Raji (cell line): Measurements from ENCODE around the gene ACRBP.

Experiments
- POLR2A ChIP-seq: IDR thresholded peaks from 2 replicates; pipeline ENCODE4 v1.6.1; 2011; ENCODE audit warnings: low read depth, low read length, control low read depth; ENCODE audit not compliant: insufficient read depth

ACRBP gene

DNA sequence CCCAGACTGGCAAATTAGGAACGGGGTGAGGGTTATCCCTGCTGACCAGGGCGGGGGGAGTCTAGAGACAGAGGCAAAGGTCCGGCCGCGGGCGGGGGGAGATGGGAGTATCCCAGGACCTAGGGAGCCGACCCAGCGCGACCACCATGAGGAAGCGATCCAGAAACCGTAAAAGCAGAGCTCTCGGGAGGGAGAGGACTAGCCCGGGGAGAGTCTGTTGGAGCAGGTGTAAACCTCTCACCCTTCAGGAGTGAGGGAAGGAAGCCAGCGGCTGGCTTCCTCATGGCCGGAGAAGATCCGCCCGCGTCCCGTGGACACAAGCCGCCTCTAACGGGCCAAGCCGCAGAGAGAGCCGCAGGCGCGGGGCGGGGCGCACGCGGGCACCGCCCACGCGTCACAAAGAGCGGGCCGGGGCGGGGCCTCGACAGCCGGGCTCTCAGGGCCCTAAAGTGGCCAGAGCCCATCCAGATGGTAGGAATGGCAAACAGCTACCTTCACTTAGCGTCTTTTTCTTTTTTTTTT lies at the start of gene ACRBP:
Gene ACRBP (minus strand): TSS at position 350 of the 522 bp plus-strand sequence. CDS start 66 bp downstream, at position 284.
- TF ChIP-seq POLR2A = peak; percentile 74

DNA sequence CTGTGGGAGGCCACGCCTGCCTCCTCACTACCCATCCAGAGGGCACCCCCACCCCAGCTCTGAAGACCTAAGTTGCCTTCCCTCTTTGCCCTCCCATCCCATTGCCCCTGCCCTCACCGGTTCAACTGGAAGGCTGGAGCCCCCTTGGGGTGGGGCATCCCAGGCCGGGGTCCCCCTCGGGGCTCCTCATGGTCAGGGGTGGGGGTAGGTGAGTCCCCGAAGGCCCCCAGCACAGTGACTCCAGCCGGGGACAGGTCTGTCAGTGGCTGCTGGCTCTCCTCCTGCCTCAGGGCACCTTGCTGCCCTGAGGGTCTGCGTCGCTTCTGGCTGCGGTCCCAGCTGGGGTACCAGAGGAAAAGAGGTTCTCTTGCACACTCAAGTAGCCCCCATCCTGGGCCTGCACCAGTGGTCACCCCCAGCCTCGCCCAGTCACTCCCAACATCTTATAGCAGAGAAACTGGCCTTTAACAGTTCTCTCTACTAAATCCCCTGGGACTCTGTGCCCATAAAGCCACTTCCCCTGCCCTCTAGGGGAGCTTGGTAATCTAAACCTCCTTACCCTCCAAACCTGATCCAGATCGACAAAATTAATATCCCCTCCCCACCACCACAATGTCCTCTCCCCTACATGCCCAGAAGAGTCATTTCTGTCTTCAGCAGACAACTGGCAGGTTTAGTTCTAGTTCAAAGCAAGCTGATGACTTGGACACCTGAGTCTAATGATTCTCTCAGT lies 48.2 kb upstream of the ACRBP start:
- TF ChIP-seq POLR2A = no peak

DNA sequence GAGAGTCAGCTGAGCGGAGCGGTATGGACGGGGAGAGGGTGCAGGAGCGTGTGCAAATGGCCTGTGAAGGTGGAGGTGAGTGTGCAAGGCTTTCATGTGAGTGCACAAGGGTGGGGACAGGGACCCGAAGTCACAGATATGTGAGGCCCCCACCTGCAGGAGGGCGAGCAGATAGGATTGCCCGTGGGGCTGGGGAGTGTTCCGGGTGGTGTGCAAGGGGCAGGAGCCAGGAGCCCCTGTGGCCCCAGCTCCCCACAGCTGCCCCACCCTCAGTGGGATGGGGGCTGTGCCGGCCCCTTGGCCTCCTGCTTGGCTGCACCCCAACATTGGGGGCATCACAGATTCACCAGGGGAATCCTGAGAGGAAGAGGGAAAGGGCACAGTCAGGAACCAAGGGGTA lies 47.5 kb upstream of the ACRBP start:
- TF ChIP-seq POLR2A = peak; percentile 25; the same call in 1 of the 2 replicates

DNA sequence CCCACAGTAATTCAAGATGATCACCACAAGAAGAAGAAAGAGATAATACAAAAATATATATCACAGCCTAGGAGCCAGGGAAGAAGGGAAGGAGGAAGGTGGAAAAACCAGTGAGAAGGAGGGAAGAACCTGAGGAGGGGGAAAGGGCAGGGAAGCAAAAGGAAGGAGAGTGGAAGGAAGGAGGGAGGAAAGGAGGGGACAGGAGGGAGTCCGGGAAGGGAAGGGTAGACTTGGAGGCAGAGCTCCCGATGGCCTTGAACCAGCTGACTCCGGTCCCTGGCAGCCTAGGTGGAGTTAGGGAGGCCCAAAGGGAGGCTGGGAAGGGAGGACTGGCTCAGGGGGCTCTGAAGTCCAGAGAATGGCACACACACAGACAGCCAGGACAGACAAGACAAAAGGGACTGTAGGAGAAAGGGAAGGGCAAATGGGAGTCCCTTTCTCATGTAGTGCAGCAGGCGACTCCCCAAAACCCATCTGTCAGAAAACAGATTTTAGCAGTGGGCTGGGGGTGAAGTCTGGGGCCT lies 46.7 kb upstream of the ACRBP start:
- no peak for TF ChIP-seq POLR2A

DNA sequence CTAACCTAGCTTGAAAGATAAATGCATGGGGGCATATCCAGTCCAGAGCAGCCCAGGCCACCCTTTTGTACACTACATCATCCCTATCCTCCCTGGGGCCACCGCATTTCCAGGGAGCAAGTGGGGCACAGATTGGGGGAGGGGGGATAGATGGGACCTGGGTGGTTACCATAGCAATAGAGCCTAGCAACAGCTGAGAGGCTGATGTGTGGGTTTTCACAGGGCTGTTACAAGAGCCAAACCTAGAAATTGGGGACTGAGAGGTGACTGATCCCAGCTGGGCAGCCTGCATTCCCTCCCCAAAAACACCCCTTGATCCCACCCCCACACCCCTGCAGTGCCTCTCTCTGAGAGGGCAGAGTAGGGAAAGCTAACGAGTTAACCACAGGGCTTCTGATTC lies 45.7 kb upstream of the ACRBP start:
- no peak for TF ChIP-seq POLR2A

DNA sequence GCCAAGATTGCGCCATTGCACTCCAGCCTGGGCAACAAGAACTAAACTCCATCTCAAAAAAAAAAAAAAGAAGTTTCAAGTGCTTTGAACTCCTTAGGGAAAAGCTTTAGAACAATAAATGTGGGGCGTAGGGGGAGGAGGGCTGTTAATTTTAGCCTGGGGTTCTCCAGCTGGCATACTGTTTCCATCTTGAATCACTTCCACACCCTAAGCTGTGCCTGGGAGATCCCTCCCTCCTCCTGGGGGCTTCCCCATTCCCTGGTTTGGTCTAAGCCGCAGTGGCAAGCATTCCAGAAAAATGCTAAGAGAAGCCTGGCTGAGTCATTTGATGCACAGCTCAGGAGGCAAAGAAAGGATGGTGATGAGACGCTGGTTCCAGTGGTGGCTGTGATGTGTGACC lies 44.2 kb upstream of the ACRBP start:
- TF ChIP-seq POLR2A = no peak

DNA sequence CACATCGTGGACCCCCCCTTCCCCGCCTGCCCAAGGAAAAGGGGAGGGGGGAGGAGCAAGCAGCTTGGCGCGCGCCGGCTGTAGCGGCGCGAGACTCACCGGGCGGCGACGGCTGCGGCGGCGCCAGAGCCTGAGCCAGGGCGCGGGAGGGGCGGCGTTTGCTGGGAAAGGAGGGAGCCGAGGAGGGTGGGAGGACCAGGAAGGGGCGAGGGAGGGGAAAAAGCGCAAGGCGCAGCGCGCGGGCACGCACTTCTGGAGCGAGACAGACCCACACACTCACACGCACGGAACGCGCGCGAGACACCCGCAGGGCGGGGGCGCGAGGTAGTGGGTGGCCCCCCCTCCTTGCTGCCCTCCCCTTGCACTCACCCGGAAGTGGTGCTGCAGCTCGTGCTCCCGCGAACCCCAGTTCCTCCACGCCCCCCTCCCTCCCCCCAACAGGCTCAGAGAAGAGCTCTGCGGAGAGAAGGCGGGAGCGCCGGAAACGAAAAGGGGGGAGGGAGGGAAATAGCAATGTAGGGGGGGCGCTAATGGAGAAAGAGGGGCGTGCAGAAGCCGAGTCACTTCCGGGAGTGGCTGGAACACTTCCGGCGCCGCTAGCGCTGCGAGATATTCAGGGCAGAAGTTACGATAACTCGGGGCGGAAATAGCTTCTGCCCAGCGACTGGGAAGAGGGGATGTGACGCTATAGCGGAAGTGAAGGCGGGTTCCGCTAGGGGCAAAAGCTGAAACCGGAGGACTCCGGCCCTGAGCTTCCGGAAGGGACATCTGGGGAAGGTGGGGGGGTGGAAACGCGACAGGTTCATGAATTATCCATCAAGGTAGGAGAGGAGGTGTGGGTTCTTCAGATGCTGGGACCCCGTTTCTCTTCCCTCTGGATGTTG lies 42.0 kb upstream of the ACRBP start, which contains the start of gene ZNF384:
Gene ZNF384 (minus strand): TSS at position 377 of the 884 bp plus-strand sequence. CDS start 9,855 bp downstream, outside the sequence.
- TF ChIP-seq POLR2A = peak; percentile 78

DNA sequence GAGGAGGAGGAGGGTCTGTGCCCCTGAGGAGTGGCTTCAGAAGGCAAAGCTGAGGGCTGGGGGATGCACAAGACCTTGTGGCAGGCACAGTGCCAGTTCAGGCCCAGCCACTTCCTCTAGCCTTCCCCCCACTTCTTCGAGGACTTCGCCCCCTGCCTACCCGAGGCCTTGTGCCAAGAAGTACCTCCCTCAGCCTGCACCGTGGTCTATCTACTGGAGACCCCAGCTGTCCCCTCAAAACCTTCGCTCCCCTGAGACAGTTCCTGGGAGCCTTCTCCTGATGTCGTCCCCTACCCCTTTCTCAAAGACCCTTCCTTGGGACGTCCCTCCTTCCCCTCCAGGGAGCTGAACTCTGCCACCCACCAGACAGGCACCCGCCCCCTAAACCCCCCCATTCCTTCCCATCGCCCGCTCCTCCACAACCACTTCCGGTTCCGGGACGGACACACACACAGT lies 41.3 kb upstream of the ACRBP start:
- no peak; the same call in 1 of the 2 replicates for TF ChIP-seq POLR2A

DNA sequence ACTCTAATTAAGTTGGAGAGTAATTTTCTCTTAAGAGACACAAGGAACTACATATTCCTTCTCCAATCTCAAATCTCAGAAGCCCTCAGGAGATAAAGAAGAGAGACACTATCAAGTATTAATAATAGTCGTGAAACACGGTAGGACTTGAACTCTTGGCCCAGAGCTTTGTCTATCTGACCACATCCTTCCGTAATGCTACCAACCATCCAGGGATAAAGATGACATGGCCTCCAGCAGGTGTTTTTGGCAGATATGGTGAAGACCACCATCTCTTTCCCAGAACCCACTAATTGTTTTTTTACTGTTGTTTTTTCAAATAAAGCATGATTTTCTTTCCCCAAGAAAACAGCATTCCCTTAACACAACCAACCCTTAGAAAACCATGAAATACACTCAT lies 38.6 kb upstream of the ACRBP start:
- no peak for TF ChIP-seq POLR2A

DNA sequence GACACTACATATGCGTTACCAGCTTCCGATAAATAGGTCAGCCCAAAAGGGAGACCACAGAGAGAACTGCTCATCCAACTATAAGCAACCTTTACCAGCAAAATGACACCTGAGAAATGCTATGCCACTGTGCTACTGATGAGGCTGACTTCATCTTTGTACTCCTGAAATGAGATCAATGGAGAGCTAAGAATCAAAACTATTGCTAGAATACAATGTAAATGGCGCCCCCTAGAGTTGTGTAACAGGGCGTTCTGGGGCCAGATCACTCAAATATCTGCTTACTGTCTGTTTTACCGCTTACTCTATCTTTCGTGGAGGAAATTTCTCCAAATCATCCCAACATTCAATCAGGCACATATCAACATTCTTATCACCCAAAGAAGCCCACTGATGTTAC lies 37.4 kb upstream of the ACRBP start:
- no peak for TF ChIP-seq POLR2A

DNA sequence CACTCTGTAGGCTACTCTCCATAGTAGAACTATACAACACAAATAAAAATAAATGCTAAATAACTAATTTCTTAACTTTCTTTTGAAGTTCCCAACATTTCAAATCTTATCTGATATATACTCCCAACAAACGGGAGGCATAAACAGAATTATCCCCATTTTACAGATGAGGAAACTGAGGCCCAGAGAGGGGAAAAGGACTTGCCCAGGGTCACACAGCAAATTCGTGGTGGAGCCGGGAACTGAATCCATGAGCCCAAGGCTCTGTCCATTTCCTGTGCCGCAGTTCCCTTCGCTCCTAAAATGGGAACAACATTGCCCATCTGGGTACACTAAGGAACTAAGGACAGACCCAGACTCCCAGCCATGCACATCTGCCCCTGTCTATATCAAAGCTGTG lies 29.7 kb upstream of the ACRBP start:
- TF ChIP-seq POLR2A = no peak

DNA sequence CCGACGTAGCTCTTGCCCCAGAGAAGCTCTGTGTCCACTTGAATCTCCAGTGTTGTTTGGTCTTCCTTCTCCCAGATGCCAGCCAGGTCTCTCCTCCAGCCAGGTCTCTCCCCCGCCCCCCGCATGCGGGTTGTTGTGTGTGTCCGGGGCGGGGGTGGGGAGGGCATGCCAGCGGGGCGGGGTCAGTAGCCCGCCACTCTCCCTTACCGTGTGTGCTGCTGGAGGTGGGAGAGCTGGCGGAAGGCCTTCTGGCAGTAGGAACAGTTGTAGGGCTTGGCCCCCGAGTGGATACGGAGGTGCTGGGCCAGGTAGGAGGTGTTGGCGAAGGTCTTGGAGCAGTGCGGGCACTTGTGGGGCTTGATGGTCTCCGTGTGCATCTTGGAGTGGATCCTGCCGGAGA lies 24.9 kb upstream of the ACRBP start:
- TF ChIP-seq POLR2A = no peak

DNA sequence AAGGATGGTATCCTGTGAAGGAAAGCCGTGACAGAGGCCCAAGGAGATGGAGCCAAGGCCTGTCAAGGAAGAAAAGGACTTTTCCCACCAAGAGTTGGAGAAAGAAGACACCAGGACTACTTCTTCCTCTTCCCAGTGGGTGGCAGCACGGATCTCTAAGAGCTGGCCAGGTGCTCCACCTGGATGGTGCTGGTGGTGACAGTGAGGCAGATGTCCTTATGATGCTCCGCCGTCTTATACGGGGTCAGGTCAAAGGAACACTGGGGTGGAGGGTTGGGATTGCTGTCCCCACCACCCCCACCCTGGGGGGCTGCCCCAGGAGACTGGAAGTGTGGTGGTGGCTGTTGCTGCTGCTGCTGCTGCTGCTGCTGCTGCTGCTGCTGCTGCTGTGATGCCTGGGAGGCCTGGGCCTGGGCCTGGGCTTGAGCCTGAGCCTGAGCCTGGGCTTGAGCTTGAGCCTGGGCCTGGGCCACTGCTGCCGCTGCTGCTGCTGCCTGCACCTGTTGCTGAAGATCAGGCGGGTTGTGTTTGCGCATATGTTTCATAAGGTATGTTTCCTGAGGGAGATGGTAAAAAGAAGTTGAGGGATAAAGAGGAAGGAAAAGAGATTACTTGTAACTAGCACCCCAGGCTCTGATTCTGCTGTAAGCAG lies 20.5 kb upstream of the ACRBP start:
- no peak for TF ChIP-seq POLR2A

DNA sequence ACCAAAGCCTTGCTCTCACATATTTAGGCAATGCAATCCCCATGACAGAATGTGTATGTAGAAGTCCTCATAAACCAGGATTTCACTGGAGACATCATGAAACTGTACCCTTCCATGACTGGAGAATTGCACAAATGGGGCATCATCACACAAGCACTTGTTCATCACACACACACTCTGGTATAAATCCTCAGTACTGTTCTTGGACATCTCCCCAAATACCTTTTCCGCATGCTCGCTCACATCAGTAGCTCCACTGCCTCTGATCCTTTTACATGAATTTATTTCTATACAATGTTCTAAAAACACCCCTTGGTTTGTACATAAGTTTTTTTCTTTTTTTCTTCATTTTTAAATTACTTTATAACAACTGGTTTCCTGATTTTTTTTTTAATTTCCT lies 19.0 kb upstream of the ACRBP start:
- TF ChIP-seq POLR2A = no peak

DNA sequence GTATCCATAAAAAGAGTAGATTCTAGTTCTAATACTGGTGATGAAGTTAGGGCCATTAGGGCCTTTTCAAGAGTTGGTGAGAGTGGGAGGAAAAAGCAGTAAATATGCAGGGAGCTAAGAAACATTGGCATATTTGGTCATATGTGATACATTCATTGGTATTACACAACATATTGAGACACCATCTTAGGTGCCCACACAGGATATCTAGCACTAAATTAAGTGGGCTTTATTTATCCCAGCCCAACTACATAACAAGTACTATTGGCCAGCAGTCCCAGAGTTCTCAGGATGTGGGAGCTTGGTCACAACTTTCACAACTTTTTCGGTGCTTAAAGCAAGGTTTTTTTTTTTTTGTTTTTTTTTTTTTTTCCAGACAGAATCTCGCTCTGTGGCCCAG lies 17.7 kb upstream of the ACRBP start:
- TF ChIP-seq POLR2A = no peak
